GM19468 (cell line): ENCODE data around the gene SECISBP2.
"Not testable (repeated sequence)": the region's sequence is repeated elsewhere in the genome, so short reads cannot be mapped to it uniquely, and the experiment has no call there.

Experiments used
- ATAC-seq: cut with Tn5 transposase; IDR thresholded peaks from one replicate; pipeline ENCODE4 v1.9.1; 2021; ENCODE audit warnings: mild to moderate bottlenecking, moderate library complexity, moderate number of reproducible peaks; ENCODE audit not compliant: unreplicated experiment; ENCODE audit errors: extremely low read depth

SECISBP2 gene

GRCh38 chr9:89318123-89319014 lies at the start of gene SECISBP2:
SECISBP2 (plus strand) TSS chr9:89318500; CDS start chr9:89318577, 77 bp downstream.
- ATAC-seq = peak; percentile 87

- no peak for ATAC-seq
Observed at GRCh38 chr9:89273528-89274279, 44.6 kb upstream of the SECISBP2 start.

- ATAC-seq = no peak
Observed at GRCh38 chr9:89274838-89275237, 43.5 kb upstream of the SECISBP2 start.

GRCh38 chr9:89276040-89276439 lies 42.3 kb upstream of the SECISBP2 start:
- ATAC-seq = not testable (repeated sequence)

GRCh38 chr9:89277043-89277442 lies 41.3 kb upstream of the SECISBP2 start:
- no peak for ATAC-seq

- ATAC-seq = no peak
Observed at GRCh38 chr9:89277454-89277853, 40.8 kb upstream of the SECISBP2 start.

GRCh38 chr9:89278551-89278950 lies 39.7 kb upstream of the SECISBP2 start:
- no peak for ATAC-seq

GRCh38 chr9:89278997-89279739 lies 39.1 kb upstream of the SECISBP2 start:
- ATAC-seq = no peak

GRCh38 chr9:89281106-89281505 lies 37.2 kb upstream of the SECISBP2 start:
- no peak for ATAC-seq

GRCh38 chr9:89282248-89282968 lies 35.9 kb upstream of the SECISBP2 start:
- not testable (repeated sequence) for ATAC-seq

- no peak for ATAC-seq
Observed at GRCh38 chr9:89284076-89284475, 34.2 kb upstream of the SECISBP2 start.

GRCh38 chr9:89291741-89292140 lies 26.6 kb upstream of the SECISBP2 start:
- ATAC-seq = no peak

GRCh38 chr9:89293014-89293413 lies 25.3 kb upstream of the SECISBP2 start:
- ATAC-seq = no peak

GRCh38 chr9:89295400-89295799 lies 22.9 kb upstream of the SECISBP2 start:
- no peak for ATAC-seq

GRCh38 chr9:89301996-89302395 lies 16.3 kb upstream of the SECISBP2 start:
- not testable (repeated sequence) for ATAC-seq

GRCh38 chr9:89304020-89304833 lies 14.1 kb upstream of the SECISBP2 start:
- ATAC-seq = no peak

- ATAC-seq = no peak
Observed at GRCh38 chr9:89304834-89305188, 13.5 kb upstream of the SECISBP2 start.

GRCh38 chr9:89305868-89306267 lies 12.4 kb upstream of the SECISBP2 start:
- ATAC-seq = no peak

GRCh38 chr9:89309166-89309565 lies 9.1 kb upstream of the SECISBP2 start:
- no peak for ATAC-seq
